ENCODE measurements around the gene SPI1.
A peak's percentile ranks its signal among the peaks of the same experiment; 100 is the strongest.
"Not testable (repeated sequence)": the region's sequence is repeated elsewhere in the genome, so short reads cannot be mapped to it uniquely, and the experiment has no call there.

SPI1 gene

GRCh38 chr11:47327025-47327424 lies 51.3 kb downstream of the SPI1 start:
- no peak for DNase-seq (ENCODE audit: low read depth)
- no peak for TF ChIP-seq CTCF (IDR thresholded peaks at IDR 0.05; ENCODE audit: insufficient read depth, low read depth, low read length, missing control alignments)
- H3K4me3 ChIP-seq (ENCODE audit: low read depth, low read length): no peak overlapping the region

- no peak for TF ChIP-seq CTCF (IDR thresholded peaks at IDR 0.05; ENCODE audit: insufficient read depth, low read depth, low read length, missing control alignments)
- no peak overlapping the region for H3K4me3 ChIP-seq (ENCODE audit: low read depth, low read length)
- no peak for DNase-seq (ENCODE audit: low read depth)
Observed at GRCh38 chr11:47326198-47326597, 52.1 kb downstream of the SPI1 start.

- no peak overlapping the region for H3K4me3 ChIP-seq (ENCODE audit: low read depth, low read length)
- DNase-seq (ENCODE audit: low read depth): no peak
- TF ChIP-seq CTCF (IDR thresholded peaks at IDR 0.05; ENCODE audit: insufficient read depth, low read depth, low read length, missing control alignments): no peak
Observed at GRCh38 chr11:47325271-47326041, 52.9 kb downstream of the SPI1 start.

GRCh38 chr11:47324520-47324919 lies 53.8 kb downstream of the SPI1 start:
- no peak overlapping the region for H3K4me3 ChIP-seq (ENCODE audit: low read depth, low read length)
- DNase-seq (ENCODE audit: low read depth): no peak
- TF ChIP-seq CTCF (IDR thresholded peaks at IDR 0.05; ENCODE audit: insufficient read depth, low read depth, low read length, missing control alignments): no peak

GRCh38 chr11:47318166-47318565 lies 60.2 kb downstream of the SPI1 start:
- no peak for TF ChIP-seq CTCF (IDR thresholded peaks at IDR 0.05; ENCODE audit: insufficient read depth, low read depth, low read length, missing control alignments)
- no peak overlapping the region for H3K4me3 ChIP-seq (ENCODE audit: low read depth, low read length)
- no peak for DNase-seq (ENCODE audit: low read depth)

- H3K4me3 ChIP-seq (ENCODE audit: low read depth, low read length): no peak overlapping the region
- TF ChIP-seq CTCF (IDR thresholded peaks at IDR 0.05; ENCODE audit: insufficient read depth, low read depth, low read length, missing control alignments): no peak
- DNase-seq (ENCODE audit: low read depth): peak; percentile 43
Observed at GRCh38 chr11:47317064-47317828, 61.1 kb downstream of the SPI1 start.

GRCh38 chr11:47316501-47316900 lies 61.8 kb downstream of the SPI1 start:
- H3K4me3 ChIP-seq (ENCODE audit: low read depth, low read length); DNase-seq (ENCODE audit: low read depth): not testable (repeated sequence)
